ENCODE results near the gene TRMT1L. TPM values are rescaled to one million over a fixed set of nuclear protein-coding genes. Genes with fewer than 3 reads are reported as not detected.

TRMT1L gene
- total and polyA plus RNA-seq, 12 donors = 5.9 to 52.5 (median 23.7) TPM

DNA sequence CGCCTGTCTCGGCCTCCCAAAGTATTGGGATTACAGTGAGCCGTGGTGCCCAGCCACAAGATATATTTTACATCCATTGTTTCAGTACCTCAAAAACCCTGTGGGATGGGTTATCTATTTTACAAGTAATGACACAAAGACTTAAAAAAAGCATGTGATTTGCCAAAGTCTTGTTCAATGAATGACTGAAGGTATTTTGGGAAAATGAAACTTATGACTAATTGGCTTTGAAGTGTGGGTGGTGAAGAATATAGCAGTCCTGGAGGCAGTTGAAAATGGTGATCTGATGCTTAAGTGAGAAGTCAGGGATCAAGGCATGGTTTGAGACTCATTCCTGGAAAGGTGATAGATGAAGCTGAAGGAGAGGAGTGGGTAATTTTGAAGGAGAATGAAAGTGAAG lies 3.2 kb upstream of the TRMT1L start:
- Histone ChIP-seq H3K9me3 (replicated peaks in 1 of 3) (no peaks in the 10 kb centered on the region), H3K4me3 (no peak overlapping the region), H3K36me3 (replicated peaks in 1 of 2) (no peaks in the 10 kb centered on the region), H3K4me1 (replicated peaks in 1 of 2) (peaks cover 13 to 14% of the 10 kb centered on the region in 2 donors), H3K27me3 (no peaks in the 10 kb centered on the region), H3K27ac (no peak overlapping the region)
- WGBS, 4 donors = 92 to 100% (median 97%) methylated on average over 3 of the region's 3 CpGs
- DNase-seq = no peak
- TF ChIP-seq, protein P1, sequence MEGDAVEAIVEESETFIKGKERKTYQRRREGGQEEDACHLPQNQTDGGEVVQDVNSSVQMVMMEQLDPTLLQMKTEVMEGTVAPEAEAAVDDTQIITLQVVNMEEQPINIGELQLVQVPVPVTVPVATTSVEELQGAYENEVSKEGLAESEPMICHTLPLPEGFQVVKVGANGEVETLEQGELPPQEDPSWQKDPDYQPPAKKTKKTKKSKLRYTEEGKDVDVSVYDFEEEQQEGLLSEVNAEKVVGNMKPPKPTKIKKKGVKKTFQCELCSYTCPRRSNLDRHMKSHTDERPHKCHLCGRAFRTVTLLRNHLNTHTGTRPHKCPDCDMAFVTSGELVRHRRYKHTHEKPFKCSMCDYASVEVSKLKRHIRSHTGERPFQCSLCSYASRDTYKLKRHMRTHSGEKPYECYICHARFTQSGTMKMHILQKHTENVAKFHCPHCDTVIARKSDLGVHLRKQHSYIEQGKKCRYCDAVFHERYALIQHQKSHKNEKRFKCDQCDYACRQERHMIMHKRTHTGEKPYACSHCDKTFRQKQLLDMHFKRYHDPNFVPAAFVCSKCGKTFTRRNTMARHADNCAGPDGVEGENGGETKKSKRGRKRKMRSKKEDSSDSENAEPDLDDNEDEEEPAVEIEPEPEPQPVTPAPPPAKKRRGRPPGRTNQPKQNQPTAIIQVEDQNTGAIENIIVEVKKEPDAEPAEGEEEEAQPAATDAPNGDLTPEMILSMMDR (IDR thresholded peaks at IDR 0.05) = no peak
- no peak for TF ChIP-seq POLR2A (IDR thresholded peaks at IDR 0.05)
- intact Hi-C loops (cut with DNase I) = loop anchor here (10.0 kb wide), 2 partner anchors 175 to 355 kb away; no protein-coding TSS in a partner anchor

GRCh38 chr1:185158800-185159199 lies 2.0 kb upstream of the TRMT1L start:
- Histone ChIP-seq H3K27ac (no peak overlapping the region), H3K4me1 (replicated peaks in 1 of 2) (peaks cover 13 to 25% of the 10 kb centered on the region in 2 donors), H3K36me3 (replicated peaks in 1 of 2) (no peaks in the 10 kb centered on the region), H3K27me3 (no peaks in the 10 kb centered on the region), H3K9me3 (replicated peaks in 1 of 3) (no peaks in the 10 kb centered on the region), H3K4me3 (no peak overlapping the region)
- WGBS, 4 donors = 61 to 75% (median 68%) methylated on average over 2 of the region's 2 CpGs
- peak in 1 of 7 donors; percentile 26 for DNase-seq
- TF ChIP-seq, protein P1 (IDR thresholded peaks at IDR 0.05) = no peak
- TF ChIP-seq POLR2A (IDR thresholded peaks at IDR 0.05) = no peak
- intact Hi-C loops (cut with DNase I) = loop anchor here in 1 of 2 donors (10.0 kb wide), 1 partner anchor 354 kb away; no protein-coding TSS in a partner anchor

- no peaks in the 10 kb centered on the region for H3K9me3 ChIP-seq (replicated peaks in 1 of 3)
- no peaks in the 10 kb centered on the region for H3K36me3 ChIP-seq (replicated peaks in 1 of 2)
- H3K4me1 ChIP-seq (replicated peaks in 1 of 2) = peaks cover 13 to 35% of the 10 kb centered on the region in 2 donors
- TF ChIP-seq, protein P1 (IDR thresholded peaks at IDR 0.05) = peak in 1 of 6 experiments; percentile 1
- TF ChIP-seq POLR2A (IDR thresholded peaks at IDR 0.05) = no peak
- H3K4me3 ChIP-seq = peak overlapping the region; percentile 39 to 91 (median 70)
- DNase-seq = peak in 4 of 7 donors; percentile 2 to 24 (median 16)
- WGBS, 4 donors = 1% methylated on average over 20 of the region's 20 CpGs
- peak overlapping the region in 4 of 5 donors; percentile 98 to 100 (median 99) for H3K27ac ChIP-seq
- intact Hi-C loops (cut with DNase I) = loop anchor here in 1 of 2 donors (10.0 kb wide), 1 partner anchor 353 kb away; no protein-coding TSS in a partner anchor
- H3K27me3 ChIP-seq = no peaks in the 10 kb centered on the region
Observed at GRCh38 chr1:185157599-185158412, 1.1 kb upstream of the TRMT1L start.

GRCh38 chr1:185156288-185156853 lies 382 bp downstream of the TRMT1L start:
- peak overlapping the region; percentile 98 to 100 (median 99) for H3K27ac ChIP-seq
- H3K27me3 ChIP-seq = no peaks in the 10 kb centered on the region
- TF ChIP-seq, protein P1 (IDR thresholded peaks at IDR 0.05) = no peak
- TF ChIP-seq POLR2A (IDR thresholded peaks at IDR 0.05) = no peak
- H3K4me3 ChIP-seq = peak overlapping the region; percentile 91 to 98 (median 94)
- intact Hi-C loops (cut with DNase I) = loop anchor here in 1 of 2 donors (10.0 kb wide), 1 partner anchor 352 kb away; no protein-coding TSS in a partner anchor
- H3K9me3 ChIP-seq (replicated peaks in 1 of 3) = no peaks in the 10 kb centered on the region
- peak in 1 of 7 donors; percentile 49 for DNase-seq
- 0 to 2% (median 0%) methylated on average over 19 to 30 of the region's 30 CpGs for WGBS, 4 donors
- H3K4me1 ChIP-seq (replicated peaks in 1 of 2) = peaks cover 13 to 44% of the 10 kb centered on the region in 2 donors
- H3K36me3 ChIP-seq (replicated peaks in 1 of 2) = no peaks in the 10 kb centered on the region
